ENCODE measurements around the gene SLC7A14. TPM values are rescaled to one million over a fixed set of nuclear protein-coding genes. Genes with fewer than 3 reads are reported as not detected.
"Not testable (repeated sequence)": the region's sequence is repeated elsewhere in the genome, so short reads cannot be mapped to it uniquely, and the experiment has no call there.

Gene SLC7A14
- total RNA-seq, 3 donors from 2014 or later = 0.15 TPM; not detected in 2

DNA sequence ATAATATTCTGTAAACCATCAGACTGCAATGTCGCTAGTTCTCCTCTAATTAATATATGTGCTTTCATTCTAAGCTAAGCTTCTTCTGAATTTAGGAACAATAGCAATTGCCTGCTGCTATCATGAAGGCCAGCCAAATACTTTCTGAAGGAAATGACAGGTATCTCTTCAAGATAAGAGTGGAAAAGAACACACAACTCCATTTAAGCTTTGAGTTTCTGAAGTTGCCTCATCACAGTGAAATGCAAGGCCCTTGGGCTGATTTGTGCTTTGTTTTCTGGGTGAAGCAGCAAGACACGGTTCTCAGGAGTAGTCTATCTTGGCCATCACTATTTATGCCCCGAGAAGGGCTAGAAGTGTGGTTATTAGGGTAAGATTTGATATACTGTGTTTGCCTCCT, 6.2 kb downstream of the SLC7A14 start:
- intact Hi-C loops (cut with DNase I; ENCODE audit: low total_unique reads) = no loop called here
- H3K4me3 ChIP-seq = no peak overlapping the region
- no peak for DNase-seq (ENCODE audit: low spot score in 2 of 2)
- H3K27me3 ChIP-seq = peaks cover 3 to 10% of the 10 kb centered on the region in 2 donors
- no peaks in the 10 kb centered on the region for H3K4me1 ChIP-seq
- no peaks in the 10 kb centered on the region for H3K9me3 ChIP-seq
- H3K36me3 ChIP-seq = no peaks in the 10 kb centered on the region
- TF ChIP-seq, protein P1, sequence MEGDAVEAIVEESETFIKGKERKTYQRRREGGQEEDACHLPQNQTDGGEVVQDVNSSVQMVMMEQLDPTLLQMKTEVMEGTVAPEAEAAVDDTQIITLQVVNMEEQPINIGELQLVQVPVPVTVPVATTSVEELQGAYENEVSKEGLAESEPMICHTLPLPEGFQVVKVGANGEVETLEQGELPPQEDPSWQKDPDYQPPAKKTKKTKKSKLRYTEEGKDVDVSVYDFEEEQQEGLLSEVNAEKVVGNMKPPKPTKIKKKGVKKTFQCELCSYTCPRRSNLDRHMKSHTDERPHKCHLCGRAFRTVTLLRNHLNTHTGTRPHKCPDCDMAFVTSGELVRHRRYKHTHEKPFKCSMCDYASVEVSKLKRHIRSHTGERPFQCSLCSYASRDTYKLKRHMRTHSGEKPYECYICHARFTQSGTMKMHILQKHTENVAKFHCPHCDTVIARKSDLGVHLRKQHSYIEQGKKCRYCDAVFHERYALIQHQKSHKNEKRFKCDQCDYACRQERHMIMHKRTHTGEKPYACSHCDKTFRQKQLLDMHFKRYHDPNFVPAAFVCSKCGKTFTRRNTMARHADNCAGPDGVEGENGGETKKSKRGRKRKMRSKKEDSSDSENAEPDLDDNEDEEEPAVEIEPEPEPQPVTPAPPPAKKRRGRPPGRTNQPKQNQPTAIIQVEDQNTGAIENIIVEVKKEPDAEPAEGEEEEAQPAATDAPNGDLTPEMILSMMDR (IDR thresholded peaks at IDR 0.05) = no peak
- TF ChIP-seq POLR2A (IDR thresholded peaks at IDR 0.05) = no peak
- H3K27ac ChIP-seq = no peak overlapping the region

DNA sequence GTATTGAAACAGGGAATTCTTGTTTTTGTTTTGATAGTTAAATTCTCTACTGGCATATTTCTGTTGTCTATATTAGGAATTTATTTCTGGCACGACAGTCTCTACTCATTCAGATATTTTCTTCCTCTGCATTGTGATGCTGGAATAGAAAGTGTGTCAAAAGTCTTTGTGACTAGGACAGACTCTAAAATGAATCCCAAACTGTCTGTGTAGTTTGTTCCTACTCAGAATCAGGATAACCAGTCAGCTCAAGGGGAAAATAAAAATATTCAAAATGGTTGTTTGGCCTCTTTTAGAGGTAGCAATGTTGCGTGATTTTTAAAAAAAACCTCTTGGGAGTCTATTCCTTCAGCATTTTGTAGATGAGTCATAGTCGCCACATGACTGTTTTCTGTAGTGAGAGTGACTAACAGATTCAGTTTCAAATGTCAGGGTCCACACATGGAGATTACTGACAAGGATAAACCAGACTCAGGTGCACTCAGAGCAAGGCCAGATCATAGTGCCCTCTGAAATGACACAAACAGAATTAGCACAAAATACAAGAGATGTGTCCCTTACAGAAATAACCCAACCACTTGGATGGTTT, 13.1 kb downstream of the SLC7A14 start:
- H3K27ac ChIP-seq = no peak overlapping the region
- no peaks in the 10 kb centered on the region for H3K9me3 ChIP-seq
- H3K36me3 ChIP-seq = no peaks in the 10 kb centered on the region
- H3K4me1 ChIP-seq = no peaks in the 10 kb centered on the region
- DNase-seq (ENCODE audit: low spot score in 2 of 2) = no peak
- TF ChIP-seq, protein P1 (IDR thresholded peaks at IDR 0.05) = no peak
- TF ChIP-seq POLR2AphosphoS5 (IDR thresholded peaks at IDR 0.05) (no peak), POLR2A (IDR thresholded peaks at IDR 0.05) (no peak)
- no peaks in the 10 kb centered on the region for H3K27me3 ChIP-seq
- H3K4me3 ChIP-seq = no peak overlapping the region
- intact Hi-C loops (cut with DNase I; ENCODE audit: low total_unique reads) = no loop called here

DNA sequence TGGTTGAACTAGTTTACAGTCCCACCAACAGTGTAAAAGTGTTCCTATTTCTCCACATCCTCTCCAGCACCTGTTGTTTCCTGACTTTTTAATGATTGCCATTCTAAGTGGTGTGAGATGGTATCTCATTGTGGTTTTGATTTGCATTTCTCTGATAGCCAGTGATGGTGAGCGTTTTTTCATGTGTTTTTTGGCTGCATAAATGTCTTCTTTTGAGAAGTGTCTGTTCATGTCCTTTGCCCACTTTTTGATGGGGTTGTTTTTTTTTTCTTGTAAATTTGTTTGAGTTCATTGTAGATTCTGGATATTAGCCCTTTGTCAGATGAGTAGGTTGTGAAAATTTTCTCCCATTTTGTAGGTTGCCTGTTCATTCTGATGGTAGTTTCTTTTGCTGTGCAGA, 18.3 kb downstream of the SLC7A14 start:
- H3K4me3 ChIP-seq; H3K27ac ChIP-seq; H3K27me3 ChIP-seq; DNase-seq (ENCODE audit: low spot score in 2 of 2); H3K36me3 ChIP-seq; intact Hi-C loops (cut with DNase I; ENCODE audit: low total_unique reads); H3K4me1 ChIP-seq; H3K9me3 ChIP-seq: not testable (repeated sequence)

DNA sequence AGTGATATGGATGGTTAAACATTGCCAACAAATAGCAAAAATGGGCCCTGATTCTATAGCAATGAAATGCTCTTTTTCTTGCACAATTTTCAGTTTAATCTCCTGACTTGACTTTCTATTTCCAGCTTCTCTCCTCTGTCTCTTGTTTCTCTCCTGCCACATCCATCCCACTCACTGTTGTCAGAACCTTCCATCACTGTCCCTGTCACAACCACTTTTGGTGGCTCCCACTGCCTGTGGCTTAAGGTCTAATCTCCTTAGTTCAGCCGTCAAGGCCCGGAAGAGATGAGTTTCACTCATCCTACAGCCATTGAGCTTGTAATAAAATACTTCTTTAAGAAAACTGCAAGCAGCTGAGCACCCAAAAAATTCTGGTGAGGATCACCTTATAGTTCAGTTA, 19.5 kb downstream of the SLC7A14 start:
- TF ChIP-seq, protein P1 (IDR thresholded peaks at IDR 0.05) = no peak
- no peak for TF ChIP-seq POLR2AphosphoS5 (IDR thresholded peaks at IDR 0.05)
- no peak for TF ChIP-seq POLR2A (IDR thresholded peaks at IDR 0.05)
- H3K9me3 ChIP-seq = no peaks in the 10 kb centered on the region
- intact Hi-C loops (cut with DNase I; ENCODE audit: low total_unique reads) = no loop called here

DNA sequence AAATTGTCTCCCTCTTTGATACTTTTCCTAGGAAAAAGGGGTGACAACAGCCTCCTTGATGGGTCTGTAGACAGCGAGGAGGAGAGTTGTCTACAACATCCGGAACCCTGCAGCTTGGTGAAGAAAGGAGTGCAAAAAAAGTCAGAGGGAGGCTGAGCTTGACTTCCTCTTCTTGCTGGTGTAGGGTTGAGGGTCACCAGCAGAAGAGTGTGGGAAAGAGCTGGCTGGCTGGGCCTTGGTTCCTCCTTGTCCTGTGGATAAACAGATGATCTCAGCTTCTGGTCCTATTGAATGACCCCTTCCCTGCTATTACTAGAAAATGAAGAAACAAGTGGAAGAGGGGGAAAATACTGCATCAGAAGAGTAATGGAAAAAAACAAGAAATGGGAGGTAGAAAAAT, 20.4 kb downstream of the SLC7A14 start:
- no peaks in the 10 kb centered on the region for H3K36me3 ChIP-seq
- TF ChIP-seq POLR2A (IDR thresholded peaks at IDR 0.05) = no peak
- TF ChIP-seq POLR2AphosphoS5 (IDR thresholded peaks at IDR 0.05) = no peak
- TF ChIP-seq, protein P1 (IDR thresholded peaks at IDR 0.05) = no peak
- H3K4me1 ChIP-seq = no peaks in the 10 kb centered on the region
- DNase-seq (ENCODE audit: low spot score in 2 of 2) = no peak
- no peak overlapping the region for H3K4me3 ChIP-seq
- no peak overlapping the region for H3K27ac ChIP-seq
- no peaks in the 10 kb centered on the region for H3K27me3 ChIP-seq
- intact Hi-C loops (cut with DNase I; ENCODE audit: low total_unique reads) = no loop called here
- H3K9me3 ChIP-seq = no peaks in the 10 kb centered on the region

More for the DNA sequence above, 19.5 kb downstream of the SLC7A14 start:
- no peak overlapping the region for H3K27ac ChIP-seq
- H3K36me3 ChIP-seq = no peaks in the 10 kb centered on the region
- no peaks in the 10 kb centered on the region for H3K4me1 ChIP-seq
- DNase-seq (ENCODE audit: low spot score in 2 of 2) = no peak
- H3K27me3 ChIP-seq = no peaks in the 10 kb centered on the region
- H3K4me3 ChIP-seq = no peak overlapping the region

DNA sequence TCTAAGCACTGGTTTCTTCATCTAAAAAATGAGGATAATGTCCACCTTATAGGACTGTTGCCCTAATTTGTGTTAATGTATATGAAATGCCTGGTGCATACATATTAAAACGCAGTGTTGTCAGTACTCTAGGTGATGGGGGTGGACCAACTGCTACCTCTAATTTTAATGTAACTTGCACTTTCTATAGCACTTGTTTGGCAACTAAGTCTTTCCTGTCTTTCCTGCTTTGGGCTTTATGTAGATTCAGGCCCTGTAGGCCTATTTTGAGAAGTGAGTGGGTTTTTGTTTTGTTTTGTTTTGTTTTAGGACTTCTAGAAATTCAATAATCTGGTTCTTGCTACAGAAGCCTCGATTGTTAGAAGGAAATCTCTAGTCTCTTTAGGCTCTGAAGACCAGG, 21.2 kb downstream of the SLC7A14 start:
- TF ChIP-seq POLR2AphosphoS5 (IDR thresholded peaks at IDR 0.05) = no peak
- TF ChIP-seq, protein P1 (IDR thresholded peaks at IDR 0.05) = no peak
- no peak for TF ChIP-seq POLR2A (IDR thresholded peaks at IDR 0.05)
- intact Hi-C loops (cut with DNase I; ENCODE audit: low total_unique reads) = no loop called here
- DNase-seq (ENCODE audit: low spot score in 2 of 2) = no peak

More for the DNA sequence above, 21.2 kb downstream of the SLC7A14 start:
- Histone ChIP-seq H3K27me3 (no peaks in the 10 kb centered on the region), H3K9me3 (no peaks in the 10 kb centered on the region), H3K36me3 (no peaks in the 10 kb centered on the region), H3K27ac (no peak overlapping the region), H3K4me3 (no peak overlapping the region), H3K4me1 (no peaks in the 10 kb centered on the region)
